GM18507 (cell line): ENCODE data around the gene SLC1A3.

ENCODE experiments used
- DNase-seq: peaks from one replicate; pipeline ENCODE4 v3.0.0; 2011; ENCODE audit warnings: low read depth; ENCODE audit not compliant: insufficient read length; ENCODE audit errors: extremely low spot score
- FAIRE-seq: peaks from 2 replicates; lab custom pipeline; 2011; peaks lifted over from hg19 to GRCh38; lab: Jason Lieb, UNC

SLC1A3 gene

DNA sequence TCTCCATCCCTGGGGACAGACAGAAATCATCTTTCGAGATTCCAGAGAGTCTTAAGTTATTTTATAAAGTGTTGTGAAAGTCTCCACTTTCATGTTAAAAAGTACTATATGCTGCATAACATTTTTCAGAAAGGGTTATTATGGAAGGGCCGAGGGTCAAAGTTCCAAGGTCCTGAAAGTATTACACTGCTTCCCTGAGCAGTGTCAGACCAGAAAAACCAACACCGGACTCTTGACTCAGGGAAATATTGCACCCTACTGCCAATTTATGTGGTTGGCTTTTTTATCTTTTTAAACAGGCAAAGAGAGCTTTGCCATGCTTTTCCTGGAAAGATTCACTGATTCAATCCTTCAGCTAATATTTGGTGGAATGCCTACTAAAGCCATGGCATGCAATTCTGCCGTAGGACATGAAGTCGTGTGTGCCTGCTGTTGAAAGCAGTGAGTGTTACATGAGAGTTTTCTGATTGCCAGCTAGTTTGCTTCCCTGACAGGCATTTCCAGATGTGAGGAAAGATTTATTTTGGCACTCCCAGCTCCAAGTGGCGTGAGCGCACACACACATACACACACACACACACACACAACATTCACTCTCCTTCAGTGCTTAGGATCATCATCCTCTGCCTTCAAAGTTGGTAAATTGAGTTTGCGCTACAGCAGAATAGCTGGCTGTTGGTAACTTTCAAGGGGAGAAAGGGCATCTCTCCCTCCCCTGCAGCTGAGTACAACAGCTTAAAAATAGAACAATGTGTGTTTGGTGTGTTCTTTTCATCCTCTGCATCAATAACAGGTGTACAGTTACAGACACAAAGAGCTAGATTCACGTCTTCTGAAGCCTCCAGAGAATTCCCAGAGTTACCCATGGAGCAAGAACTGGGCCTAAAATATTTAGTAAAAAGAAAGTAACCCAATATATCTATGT is 45.6 kb downstream of the SLC1A3 start:
- DNase-seq = no peak
- FAIRE-seq = no peak

DNA sequence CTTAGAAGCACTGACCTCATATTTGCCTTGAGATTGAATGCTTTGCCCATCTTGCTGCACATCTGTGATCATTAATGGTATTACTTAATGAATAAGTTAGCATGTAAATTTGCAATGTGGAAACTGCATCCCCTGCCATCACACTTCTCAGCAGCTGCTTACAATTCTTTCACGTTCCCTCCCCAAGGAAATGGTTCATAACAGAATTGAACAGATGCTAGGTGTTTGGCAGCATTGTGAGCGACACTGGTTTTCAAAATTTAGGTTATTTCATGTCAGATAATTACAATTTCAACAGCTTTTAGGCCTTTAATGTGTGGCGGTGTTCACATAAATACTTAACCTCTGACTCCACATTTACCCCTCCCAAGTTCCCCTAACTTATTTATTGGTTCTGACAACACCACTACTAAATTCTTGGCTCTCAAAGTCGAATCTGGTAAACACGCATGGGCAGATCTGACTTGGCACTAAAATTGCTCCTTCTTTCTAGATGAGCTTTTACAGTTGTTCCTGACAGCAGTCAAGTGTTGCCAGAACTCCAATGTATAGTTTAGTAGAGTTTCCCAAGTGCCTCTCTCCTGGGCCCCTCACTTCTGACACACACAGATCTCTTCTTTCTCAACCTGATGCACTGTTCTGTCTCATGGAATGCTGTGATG is 46.8 kb downstream of the SLC1A3 start:
- no peak for FAIRE-seq
- DNase-seq = no peak

DNA sequence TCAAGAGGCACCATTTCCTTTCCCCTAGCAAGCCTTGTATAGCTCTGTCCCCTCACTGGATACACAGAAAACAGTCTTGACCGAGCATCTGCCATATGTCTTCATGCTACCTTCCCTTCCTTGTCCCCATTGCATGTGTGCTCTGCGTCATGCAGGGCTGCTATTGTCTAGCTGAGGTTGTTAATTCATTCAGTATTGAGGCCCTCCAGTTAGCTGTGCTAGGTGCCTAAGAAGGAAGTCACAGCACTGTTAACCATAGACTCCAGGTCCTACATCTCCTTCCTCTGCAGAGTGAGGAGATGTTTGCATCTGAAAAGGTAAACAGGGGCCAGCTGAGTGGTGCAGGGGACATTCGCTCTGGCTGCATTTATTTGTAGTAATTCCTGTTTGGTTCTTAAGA is 48.2 kb downstream of the SLC1A3 start:
- FAIRE-seq = no peak
- no peak for DNase-seq

DNA sequence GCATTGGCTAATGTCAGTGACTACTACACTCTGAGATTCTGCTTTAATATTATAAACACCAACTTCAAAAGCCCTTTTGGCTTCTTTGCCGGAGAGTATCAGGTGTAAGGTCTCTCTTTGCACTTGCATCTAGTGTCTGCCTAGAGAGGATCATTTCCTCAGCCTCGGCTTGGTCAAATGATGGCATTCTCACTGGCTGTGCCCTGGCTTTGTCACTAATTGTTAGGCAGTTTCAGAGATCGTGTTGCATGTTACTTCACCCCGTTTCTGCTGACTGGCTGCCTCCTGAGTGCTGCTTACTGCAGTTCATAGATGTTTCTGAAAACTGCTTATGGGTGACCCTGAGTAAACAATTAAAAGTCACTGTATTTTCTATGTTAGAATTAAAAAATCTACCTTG is 48.8 kb downstream of the SLC1A3 start:
- DNase-seq (no peak), FAIRE-seq (no peak)

DNA sequence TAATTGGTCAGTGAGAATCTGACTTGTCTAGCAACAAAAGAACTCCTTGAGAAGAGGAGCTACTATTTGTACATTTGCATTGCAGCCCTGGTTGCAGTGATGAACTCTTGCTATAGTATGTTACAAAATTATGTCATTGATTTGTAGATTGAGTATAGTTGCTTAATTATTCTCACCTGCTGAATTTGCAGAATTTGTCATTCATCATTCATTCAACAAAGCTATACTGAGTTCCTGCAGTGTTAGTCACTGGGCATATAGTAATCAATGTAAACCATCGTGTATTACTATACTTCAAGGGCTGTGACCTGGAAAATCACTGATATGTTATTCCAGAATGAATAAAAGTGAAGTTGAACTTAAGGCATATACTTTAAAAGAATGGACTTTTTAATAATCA is 50.1 kb downstream of the SLC1A3 start:
- DNase-seq (no peak), FAIRE-seq (no peak)

DNA sequence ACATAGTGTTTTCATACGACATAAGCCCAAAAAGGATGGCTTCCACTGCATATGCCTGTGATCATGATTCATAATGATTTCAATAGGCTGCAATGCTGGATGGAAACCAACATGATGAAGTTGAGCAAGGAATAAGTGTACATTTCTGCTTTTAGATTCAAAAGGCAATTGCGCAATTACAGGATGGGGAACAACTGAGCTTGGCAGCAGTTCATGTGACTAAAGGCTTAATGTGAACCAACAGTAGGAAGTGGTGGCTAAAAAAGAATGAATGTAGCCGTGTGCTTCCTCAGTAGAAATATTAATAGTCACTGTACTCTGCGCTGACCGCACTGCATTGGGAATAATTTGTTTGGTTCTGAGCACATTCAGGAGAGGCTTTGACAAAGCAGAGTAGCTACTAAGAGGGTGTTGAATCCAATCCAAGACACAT is 51.2 kb downstream of the SLC1A3 start:
- no peak for FAIRE-seq
- no peak for DNase-seq

DNA sequence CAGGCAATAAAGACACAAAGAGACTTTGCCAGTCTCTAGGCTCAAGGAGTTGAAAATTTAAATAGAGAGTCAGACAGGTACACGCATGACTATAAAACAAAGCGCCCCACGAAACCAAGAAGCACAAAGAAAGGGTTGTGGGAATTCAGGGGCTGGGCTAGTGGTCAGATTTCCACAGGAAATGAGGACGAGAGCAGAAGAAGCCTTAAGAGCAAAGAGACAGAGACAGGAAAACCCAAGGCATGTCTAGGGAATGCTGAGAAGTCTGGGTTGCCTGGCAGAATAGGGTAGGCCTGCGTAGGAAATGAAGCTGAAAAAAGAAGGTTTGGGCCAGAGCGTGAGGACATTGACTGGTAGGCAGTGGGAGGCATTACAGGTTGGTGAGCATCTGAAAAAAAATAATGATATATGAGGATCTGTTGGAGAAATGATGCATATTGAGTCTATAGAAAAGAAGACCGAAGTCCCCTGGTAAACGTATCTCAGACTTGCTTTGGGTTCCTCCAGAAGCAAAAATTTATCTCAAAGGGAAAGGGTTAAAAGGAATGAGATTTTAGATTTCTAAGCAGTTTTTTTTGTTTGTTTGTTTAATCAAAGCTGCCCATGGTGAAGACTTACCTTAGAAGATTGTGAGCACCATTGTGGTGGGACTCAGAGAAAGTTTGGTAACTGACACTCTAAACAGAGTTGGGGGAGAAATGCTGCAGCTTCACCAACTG is 51.8 kb downstream of the SLC1A3 start:
- no peak for DNase-seq
- no peak for FAIRE-seq

DNA sequence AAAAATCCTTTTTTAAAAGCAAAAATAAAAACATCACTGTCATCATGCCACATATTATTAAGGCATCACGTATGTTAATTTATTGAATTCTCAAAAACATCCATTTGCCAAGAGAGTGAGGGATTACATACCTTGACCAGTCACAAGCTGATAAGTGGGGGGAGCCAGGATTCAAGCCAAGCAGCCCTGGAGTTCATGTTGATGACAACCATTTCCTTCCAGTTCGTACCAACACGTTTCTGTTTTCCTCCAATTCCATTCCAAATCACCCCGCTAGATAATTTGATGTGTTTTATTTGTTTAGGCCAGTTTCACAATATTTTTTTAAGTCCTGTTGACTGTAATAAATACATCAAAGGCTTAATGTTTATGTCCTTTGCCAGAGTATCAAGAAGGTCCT is 53.0 kb downstream of the SLC1A3 start:
- DNase-seq (no peak), FAIRE-seq (no peak)

DNA sequence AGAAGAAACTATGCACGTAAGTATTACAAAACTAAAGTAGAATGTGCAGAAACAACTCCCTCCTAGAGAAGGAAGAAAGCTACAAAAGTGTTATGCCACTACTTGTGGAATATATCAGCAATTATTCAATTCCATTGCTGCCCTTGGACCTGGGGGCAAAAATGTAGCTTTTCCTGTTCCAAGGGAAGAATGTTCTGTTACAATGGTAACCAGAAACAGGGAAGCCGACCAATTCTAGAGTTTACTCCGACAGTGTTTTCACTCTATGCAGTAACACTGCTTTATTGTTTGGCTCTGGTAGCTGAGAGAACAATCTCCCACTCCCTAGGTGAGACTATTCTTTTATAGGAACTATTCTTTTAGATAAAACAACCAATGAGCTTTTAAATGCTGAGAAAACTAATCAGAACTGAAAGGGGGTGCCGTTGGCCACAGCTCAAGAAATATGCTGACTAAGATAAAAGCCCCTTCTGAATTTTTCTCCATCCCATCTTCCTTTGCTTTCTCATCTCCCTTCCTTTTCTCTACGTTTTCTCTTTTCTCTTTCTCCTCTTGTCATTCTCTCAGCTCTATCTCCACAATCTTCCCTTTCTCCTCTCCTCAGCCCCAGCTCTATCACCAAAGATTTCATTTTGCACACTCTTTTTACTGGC is 54.1 kb downstream of the SLC1A3 start:
- no peak for FAIRE-seq
- no peak for DNase-seq

DNA sequence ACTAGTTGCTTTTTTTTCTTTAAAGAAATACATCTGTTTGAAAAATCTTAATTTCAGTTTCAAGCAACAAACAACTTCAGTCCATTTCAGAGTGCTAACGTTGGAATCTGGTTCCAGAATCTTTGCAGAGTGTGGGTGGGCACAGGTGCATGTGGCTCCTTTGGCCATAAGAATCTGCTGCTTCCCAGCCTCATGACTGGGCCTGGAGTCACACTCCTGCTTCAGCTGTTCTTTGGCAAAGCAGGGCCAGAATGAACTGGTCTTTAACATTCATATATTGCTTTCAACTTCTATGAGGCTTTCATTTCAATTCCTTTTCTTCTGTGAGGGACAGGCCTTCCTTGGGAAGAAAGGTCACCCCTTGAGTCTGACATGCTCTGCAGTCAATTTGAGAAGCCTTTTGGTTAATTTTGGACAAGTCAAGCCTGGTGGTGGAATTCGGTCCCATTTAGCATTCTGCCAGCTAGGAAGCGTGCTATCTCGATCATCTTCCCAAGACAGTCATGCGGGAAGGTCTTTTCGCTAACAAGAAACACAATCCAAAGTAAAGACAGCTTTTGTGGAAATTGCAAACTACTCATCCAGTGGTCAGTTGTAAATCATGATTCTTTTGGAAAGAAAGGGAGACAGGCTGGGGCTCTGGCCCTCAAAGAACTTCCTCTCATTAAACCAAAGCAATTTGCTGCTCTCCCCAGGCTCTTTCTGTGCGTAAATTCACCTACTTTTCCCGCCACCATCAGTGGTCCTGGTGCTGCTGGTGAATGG is 55.2 kb downstream of the SLC1A3 start:
- FAIRE-seq = no peak

DNA sequence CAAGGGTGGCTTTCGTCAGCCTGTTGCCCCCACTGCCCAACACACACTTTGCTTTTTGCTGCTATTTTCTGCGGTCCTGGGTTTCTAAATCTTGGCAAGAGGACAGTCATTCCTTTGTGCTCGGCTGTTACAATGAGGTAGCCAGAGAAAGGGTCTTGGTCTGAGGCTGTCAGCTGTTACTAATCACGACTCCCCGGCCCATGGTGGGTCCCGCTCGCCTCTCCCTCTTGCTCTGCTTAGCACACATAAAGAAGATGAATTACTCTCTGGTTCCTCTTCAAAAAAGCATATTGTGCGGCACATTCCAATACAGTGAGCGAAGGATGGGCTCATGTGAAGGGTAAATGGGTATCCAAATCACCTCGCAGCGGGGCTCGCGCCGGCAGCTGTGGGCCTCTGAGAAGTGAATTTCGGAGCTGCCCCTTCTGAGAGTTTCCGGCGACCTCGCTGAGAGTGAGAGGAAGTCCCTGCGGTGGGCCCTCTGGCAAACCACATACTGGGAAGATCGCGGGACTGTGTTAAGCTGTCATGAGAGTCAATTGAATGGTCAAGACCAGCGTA is 56.0 kb downstream of the SLC1A3 start:
- DNase-seq (no peak), FAIRE-seq (no peak)

More for the DNA sequence above, 55.2 kb downstream of the SLC1A3 start:
- no peak for DNase-seq

DNA sequence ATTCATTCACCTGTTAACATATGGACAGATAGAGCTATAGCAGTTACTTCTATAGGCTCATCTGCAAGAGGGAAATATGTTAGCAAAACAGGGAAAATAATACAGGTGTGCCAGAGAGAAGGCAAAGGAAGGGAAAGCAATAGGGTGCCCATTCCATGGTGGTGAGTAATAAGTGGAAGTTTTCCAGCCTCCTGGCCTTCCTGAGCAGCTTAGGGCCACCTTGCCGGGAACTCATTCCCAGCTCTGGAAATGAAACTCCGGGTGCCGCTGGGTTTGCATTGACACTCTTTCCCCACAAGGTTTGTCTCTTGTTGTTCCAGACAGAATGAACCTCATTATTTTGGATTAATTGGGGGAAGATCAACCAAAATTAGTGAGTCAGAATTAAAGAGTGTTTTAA is 58.4 kb downstream of the SLC1A3 start:
- DNase-seq (no peak), FAIRE-seq (no peak)

DNA sequence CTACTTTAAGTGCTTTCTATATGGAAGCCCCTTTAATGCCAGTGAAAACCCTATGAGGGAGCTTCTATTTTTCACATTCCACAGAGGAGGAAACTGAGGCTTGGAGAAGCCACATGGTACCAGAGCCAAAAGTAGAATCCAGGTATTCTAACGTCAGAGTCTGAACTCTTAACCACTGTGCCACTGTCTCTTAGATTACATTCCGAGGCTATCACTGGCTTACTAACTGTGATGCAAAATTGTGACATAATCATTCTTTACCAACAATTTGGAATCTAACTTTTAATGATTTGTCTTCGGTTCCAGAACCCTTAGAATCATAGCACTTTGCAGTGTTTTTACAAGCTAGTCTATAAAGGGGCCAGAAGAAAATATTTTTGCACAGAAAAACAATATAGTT is 59.2 kb downstream of the SLC1A3 start:
- DNase-seq (no peak), FAIRE-seq (no peak)

DNA sequence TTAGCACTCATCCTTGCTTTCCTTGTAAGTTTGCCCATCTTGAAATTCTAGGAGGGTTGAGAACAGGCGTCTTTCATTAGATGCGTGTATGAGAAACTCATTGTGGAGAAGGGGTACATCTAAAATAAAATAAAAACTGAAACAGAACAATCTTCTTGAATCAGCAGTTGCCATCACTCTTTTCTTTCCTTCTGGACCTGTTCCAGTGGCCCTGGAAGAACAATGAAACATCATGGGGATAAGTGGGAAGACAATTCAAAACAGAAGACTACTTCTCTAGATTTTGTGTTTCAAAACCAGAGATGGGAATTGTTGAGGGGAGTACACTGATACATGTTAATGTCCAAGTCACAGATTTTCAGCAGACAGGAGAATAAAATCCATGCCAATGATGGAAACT is 59.9 kb downstream of the SLC1A3 start:
- no peak for FAIRE-seq
- no peak for DNase-seq

DNA sequence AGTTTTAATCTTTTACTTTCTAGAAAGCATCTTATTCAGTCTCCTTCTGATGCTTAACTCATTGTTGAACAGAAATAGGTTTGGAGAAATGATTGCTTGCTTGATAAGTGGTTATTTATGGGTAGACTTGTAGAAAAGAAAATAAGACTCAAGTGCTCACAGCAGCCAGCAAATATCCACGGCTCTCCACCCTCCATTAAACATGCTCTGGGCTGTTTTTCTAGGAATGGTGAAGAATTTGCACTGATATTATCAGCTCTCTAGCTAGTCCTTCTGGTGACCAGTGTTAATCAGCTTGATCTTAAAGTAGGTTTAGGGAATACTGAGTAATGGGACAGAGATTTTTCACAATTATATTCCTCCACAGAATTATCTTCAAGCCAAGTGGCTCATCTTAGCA is 60.6 kb downstream of the SLC1A3 start:
- FAIRE-seq (no peak), DNase-seq (no peak)

DNA sequence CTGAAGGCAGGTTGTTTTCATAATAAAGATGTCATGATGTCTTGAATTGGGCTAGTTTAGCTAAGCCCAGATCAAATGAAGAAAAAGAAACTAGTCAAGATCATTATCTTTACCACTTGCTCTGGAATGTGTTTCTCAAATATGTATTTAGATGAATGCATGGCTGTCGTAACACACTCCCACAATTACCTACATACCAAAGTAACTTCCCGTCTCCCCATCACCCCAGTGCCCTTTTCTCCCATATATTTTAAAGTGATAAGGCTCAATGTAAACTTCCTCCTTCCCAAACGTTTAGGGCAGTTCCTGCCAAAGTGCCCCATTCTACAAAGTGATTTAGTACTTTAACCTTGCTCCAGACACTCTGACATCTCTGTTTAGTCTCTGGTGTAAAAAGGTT is 61.4 kb downstream of the SLC1A3 start:
- DNase-seq (no peak), FAIRE-seq (no peak)

DNA sequence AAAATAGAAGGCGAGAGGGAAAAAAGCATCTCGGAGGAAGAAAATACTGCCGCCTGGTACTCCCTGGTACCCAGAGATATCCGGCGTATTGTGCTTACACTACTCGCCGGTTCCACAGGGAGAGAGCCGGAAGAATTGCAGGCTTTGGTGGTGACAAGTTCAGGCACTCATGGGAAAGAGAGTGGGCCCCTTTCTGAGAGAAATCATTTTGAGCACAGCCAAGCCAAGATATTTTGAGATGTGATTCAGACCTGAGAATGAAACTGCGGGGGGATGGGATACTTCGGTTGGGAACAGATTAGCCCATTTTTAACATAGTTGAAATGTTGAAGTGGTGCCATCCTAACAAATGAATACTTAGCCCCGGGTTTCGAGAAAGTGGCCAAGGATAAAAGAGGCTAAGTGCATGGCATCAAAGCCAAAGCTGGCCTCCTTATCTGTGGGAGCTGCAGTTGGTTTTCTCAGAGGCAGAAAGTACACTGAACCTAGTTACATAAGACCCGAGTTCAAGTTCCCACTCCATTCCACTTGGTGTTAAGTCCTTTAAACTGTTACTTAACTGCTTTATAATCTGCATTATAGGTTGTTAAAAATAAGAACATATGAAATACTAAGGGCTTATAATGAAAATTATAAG is 62.7 kb downstream of the SLC1A3 start:
- FAIRE-seq = no peak

DNA sequence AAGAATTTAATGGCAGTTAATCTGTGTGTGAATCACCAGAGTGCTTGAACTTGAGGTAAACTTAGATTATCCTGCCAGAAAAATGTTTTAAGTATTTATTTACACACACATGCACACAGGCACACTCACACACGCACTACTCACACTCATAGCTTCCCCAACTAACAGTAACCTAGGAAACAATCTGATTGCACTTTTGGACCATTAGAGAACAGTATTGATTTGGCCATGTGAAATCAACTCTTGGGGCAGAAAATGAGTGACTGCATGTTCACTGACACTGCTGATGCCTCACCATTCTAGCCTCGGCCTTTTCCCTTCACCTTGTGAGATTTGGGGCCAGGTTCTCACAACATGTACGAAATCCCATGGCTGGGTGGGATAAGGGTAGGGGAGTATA is 64.1 kb downstream of the SLC1A3 start:
- FAIRE-seq = no peak

More for the DNA sequence above, 62.7 kb downstream of the SLC1A3 start:
- DNase-seq = no peak

More for the DNA sequence above, 64.1 kb downstream of the SLC1A3 start:
- no peak for DNase-seq
